Measurements from ENCODE around the gene RBM43.
"Not testable (repeated sequence)": the region's sequence is repeated elsewhere in the genome, so short reads cannot be mapped to it uniquely, and the experiment has no call there.

Gene RBM43

GRCh38 chr2:151261231-151261976 is at the start of gene RBM43:
TSS of gene RBM43 (minus strand) at chr2:151261863. CDS start at chr2:151261727, 136 bp downstream.
- peak; percentile 62 for DNase-seq

DNA sequence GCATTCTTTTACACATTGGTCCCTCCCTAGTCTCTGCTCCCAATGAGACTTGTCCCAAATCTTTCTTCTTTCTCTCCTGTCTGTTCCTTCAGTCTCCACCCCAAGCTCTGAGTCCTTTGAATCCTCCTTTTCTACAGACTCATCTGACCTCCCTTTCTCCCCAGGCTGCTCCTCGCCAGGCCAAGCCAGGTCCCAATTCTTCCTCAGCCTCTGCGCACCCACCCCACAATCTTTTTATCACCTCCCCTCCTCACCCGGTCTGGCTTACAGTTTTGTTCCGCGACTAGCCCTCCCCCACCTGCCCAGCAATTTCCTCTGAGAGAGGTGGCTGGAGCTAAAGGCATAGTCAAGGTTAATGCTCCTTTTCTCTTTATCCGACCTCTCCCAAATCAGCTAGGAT is 48.6 kb upstream of the RBM43 start:
- not testable (repeated sequence) for DNase-seq

DNA sequence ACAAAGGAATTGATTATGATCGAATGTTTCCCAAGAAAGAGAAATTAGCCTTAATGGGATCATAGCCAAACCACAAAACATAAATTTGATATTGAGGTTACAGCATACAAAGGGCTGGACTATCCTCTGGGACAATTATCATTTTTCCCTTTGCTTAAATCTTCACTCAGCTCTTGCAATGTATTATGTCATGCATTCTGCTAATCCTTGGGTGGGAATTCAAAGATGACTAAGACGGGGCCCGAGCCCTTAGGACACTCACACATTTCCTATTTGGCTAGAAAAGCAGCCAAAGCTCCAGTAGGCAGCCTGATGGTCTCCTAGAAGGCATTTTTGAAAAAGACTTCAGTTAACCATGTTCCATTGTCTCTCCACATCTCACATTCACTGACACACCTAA is 45.0 kb upstream of the RBM43 start:
- DNase-seq: no peak

DNA sequence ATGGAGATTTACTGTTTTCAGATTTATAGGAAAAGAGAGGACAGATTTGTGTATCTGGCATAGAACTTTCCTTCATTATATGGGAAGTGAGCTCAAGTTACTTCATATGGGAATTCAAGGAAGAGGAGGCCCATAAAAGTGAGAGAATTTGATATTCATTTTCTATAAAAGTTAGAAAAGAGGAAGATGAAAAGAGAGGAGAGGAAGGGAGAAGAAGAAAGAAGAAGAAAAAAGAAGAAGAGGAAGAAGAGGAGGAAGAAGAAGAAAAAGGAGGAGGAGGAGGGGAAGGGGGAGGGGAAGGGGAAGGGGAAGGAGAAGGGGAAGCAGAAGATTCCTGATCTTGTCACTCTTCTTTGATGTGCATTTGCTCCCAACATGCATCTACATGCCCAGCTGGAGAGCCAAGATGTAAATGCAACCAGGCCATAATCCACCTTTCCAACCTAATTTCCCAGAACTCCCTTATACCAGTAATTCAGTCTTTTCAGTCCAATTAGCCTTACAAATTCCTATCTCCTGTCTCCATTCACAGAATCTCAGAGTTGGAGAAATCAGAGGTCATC is 43.5 kb upstream of the RBM43 start:
- no peak for DNase-seq

- DNase-seq: no peak
These were observed 41.2 kb upstream of the RBM43 start for GRCh38 chr2:151302879-151303278.

- DNase-seq: no peak
These were observed 40.7 kb upstream of the RBM43 start for GRCh38 chr2:151302404-151302803.

GRCh38 chr2:151299920-151300539 is 38.4 kb upstream of the RBM43 start:
- no peak for DNase-seq

- DNase-seq: no peak
These were observed 36.2 kb upstream of the RBM43 start for GRCh38 chr2:151297882-151298281.

DNA sequence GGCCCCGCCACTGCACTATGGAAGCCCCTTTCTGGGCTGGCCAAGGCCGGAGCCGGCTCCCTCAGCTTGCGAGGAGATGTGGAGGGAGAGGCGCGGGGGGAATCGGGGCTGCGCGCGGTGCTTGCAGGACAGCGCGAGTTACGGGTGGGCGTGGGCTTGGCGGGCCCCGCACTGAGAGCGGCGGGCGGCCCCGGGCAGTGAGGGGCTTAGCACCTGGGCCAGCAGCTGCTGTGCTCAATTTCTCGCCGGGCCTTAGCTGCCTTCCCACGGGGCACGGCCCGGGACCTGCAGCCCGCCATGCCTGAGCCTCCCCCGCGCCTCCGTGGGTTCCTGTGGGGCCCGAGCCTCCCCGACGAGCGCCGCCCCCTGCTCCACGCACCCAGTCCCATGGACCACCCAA is 34.3 kb upstream of the RBM43 start:
- not testable (repeated sequence) for DNase-seq

- DNase-seq: no peak
These were observed 30.9 kb upstream of the RBM43 start for GRCh38 chr2:151292546-151292945.

- DNase-seq: no peak
These were observed 30.5 kb upstream of the RBM43 start for GRCh38 chr2:151292141-151292540.

GRCh38 chr2:151291224-151291623 is 29.6 kb upstream of the RBM43 start:
- DNase-seq: no peak

- no peak for DNase-seq
These were observed 28.6 kb upstream of the RBM43 start for GRCh38 chr2:151289972-151290866.

GRCh38 chr2:151287513-151288250 is 26.0 kb upstream of the RBM43 start:
- peak; percentile 10 for DNase-seq

- DNase-seq: no peak
These were observed 20.7 kb upstream of the RBM43 start for GRCh38 chr2:151282401-151282800.

DNA sequence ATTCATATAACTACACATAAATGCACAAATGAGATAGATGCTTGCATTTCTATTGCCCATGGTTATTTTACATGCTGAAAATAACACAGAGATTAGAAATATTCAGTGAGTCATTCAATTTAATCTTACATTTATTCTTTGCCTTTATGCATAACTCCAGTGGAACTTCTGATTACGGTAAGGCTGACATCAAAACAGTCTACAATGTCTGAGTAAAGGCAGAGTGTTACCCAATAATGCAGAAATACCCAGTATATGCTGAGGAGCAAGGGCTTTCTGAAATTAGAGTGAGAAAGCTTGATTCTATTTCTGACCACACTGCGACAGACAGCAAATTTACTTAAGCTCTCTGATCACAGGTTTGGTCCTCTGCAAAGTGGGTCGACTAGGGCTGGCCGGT is 18.6 kb upstream of the RBM43 start:
- DNase-seq: no peak

DNA sequence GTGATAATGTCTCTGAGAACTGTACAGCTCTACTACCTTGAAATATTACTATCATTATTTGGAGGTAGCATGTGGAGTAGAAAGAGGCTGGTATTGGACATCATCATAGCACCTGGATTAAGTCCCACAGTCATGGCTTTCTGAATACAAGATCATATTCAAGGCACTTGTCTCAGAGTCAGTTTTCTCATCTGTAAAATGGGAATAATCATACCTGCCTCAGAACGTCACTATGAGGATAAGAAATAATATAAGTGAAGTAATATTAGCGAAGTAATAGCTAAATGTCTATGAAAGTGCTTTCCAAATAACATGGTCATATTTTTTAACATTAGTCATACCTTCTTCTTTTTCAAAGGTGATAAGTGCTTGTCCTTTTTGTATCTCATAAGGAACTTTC is 16.8 kb upstream of the RBM43 start:
- no peak for DNase-seq

- no peak for DNase-seq
These were observed 15.4 kb upstream of the RBM43 start for GRCh38 chr2:151277067-151277466.

GRCh38 chr2:151275291-151275690 is 13.6 kb upstream of the RBM43 start:
- DNase-seq: no peak

DNA sequence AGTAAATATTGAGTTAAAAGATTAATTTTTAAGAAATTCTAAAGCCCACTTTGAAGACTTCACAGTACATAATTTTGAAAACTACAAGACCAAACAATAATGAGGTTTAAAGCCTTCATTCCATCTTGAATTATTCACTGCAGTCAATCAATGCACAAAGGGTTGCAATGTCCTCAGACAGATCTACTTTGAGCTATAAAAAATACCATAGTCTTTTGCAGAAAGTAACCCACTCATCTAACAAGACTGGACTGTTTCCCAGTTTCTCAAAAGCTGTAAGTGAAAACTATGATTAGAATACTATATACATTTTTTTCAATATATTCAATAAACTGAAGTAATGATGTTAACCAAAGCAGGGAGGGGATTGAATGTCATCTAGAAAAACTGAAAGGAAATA is 10.2 kb upstream of the RBM43 start:
- DNase-seq: no peak

DNA sequence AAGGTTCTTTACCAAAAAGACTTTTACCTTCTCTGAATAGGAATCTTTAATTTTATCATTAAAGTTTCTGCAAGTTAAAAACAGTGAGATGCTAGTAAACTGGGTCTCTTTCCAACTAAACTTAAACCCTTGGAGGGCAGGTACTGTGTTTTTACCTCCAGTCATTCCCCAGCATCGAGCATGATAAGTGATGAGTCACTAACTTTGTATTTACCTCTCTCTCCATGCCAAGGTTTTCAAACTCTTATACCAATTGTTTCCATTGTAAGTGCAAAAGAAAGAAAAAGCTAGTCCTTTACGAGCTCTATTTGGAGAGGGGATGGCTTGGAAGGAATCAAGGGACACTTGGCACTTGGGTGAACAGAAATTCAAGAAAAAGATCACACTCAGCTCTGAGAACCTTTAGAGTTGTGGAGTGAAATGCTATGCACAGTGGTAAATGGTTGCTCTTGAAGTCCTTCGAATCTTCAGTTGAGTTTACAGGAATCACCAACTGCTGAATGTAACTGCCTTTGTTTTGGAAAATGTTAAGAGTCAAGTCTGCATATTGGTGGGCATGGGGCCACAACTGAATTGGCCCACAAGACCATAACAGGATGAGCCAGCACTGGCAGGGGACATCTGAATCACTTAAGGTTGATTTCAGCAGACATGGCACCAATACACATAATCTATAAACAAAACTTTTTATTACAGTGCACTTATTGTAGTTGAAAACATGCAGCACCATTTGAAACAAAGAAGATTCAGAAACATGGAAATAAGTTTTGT is 8.3 kb upstream of the RBM43 start:
- no peak for DNase-seq

GRCh38 chr2:151268085-151268484 is 6.4 kb upstream of the RBM43 start:
- DNase-seq: no peak

Measured in NCI-H748 treated with DMSO at 0.1 percent for 48 hours (cell line).